ENCODE measurements around the gene ESRRB.
A peak's percentile ranks its signal among the peaks of the same experiment; 100 is the strongest.

Gene ESRRB

DNA sequence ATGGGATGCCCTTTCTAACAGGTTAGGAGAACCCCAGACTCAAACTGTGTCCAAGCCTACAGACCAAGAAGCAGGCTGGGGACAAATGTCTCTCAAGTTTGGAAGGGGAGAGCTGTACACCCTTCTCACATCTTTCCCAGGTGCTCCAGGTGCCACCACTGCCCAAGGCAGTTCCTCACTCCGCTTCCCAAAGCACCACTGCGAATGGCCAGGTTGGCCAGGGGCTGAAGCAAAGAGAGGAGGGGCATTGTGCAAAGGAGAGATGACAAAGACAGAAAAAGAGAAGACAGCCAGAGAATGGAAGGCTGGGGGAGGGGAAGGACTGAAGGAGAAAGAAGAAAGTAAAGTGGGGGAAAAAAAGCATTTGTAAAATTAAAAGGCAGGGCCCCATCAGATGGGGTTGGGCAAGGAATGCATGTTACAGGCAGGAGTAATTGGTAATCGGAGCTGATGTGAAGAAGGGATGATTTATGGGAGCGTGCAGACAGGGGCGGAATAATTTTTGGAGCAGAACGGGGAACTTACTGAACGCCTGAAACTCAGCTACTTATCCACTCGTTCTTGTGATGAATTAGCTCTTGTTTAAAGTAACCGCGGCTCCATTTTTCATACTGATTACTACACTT is 165.8 kb downstream of the ESRRB start:
- DNase-seq (ENCODE audit: low read depth, low spot score): no peak

DNA sequence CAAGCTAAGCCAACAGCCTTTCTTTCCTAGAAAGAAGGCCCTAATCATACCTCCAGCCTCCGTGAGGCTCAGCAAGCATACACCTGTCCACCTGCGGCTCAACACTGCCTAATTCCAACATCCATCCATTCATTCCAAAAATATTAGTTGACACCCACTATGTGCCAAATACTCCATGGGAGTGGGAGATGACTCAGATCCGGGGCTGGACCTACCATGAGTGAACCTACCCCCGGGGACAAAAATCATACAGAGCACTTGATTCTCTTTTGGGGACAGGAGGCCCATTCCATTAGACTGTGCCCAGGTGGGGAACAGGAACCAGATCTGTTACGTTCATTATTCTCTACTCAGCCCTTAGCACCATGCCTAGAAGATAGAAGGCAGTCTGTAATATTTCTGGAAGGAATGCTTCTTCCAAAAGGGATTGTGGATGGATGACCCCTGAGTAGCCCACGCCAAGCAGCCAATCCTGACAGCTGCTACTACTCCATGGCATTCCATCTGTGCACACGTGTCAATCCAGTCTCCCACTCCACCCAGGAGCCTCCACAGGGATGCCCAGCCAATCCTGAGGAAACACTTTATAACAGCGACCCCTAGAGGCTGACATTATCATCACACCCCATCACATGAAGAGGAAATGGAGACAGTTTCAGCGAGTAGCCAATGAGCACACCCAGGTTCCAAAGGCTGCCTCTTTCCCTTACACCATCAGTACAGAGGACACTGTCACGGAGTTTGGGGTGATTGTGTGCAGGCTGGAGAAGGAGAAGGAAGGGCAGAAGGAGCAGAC is 170.7 kb downstream of the ESRRB start:
- peak; percentile 56 for DNase-seq (ENCODE audit: low read depth, low spot score)

DNA sequence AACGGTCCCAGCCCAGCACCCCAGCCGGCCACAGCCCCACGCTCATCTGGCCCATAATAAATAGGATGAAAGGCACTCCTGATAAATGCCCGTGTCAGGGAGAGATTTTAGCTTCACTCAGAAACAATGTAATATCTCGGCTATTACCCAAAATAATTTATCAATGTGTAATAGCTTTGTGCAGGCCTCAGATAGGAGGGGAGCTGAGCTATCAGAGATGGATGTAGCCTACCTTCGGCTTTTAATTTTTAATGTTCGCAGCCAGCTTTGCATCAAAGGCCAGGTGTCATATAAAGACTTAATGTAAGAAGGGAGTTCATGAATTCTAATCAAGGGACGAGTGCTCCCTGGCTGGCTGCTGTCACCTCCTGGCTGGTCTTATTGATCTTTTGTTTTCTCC is 171.9 kb downstream of the ESRRB start:
- no peak for DNase-seq (ENCODE audit: low read depth, low spot score)

DNA sequence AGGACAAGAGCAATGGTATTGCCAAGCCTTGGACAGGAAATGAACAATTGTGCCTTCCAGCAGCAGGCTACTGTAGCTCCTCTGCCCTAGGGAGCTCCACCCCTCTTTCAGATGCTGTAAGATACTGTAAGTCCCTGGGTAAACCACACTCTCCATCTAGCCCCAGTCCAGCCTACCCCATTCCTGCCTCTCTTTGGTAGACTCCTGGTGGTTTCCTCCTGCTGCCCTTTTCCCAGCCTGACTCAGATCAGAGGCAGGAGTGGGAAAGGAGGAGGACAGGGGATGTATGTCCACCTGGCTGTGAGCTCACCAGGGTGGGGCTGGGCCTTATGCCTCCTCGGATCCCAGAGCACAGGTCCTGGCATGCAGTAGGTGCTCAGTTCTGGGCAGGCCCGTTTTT is 174.6 kb downstream of the ESRRB start:
- DNase-seq (ENCODE audit: low read depth, low spot score): no peak

DNA sequence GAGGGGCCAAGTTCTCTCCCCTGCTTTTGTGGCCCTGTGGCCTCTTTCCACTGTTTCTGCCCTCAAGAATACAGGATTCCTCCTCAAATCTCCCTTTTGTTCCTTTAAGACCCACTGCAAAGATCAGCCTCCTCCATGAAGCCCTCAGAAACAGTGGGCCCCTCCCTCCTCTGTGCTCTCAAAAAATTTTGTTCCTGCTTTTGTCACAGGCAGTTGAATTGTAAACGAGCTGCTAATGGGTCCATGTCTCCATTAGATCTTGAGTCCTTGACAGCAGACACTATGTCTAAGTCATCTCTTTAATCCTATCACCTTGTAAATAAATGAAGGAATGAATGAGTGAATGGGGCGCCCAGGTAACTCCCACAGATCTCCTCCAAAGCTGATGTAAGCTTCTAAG is 175.2 kb downstream of the ESRRB start:
- no peak for DNase-seq (ENCODE audit: low read depth, low spot score)

Measured in iPS DF 19.7 (cell line).